ENCODE data around the gene PATJ. TPM values are rescaled to one million over a fixed set of nuclear protein-coding genes. Genes with fewer than 3 reads are reported as not detected.

Gene PATJ
- polyA plus RNA-seq, 1 of the 3 experiments (the other 2 are of a cell fraction), result 3.0 TPM

DNA sequence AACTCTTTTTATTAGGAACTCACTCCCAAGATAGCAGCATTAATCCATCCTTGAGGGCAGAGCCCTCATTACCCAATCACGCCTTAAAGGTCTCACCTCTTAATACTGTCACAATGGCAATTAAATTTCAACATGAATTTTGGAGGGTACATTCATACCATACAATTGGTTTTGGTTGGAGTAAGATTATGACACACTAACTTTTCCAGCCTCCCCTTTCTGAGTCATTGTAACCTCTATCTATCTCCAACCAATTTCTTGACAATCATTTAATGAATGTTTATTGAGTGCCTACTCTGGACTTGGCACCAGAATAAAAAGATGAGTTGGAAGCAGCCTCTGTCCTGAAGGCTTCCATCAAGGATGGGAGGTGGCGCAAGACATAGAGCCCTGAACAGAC lies 358.2 kb downstream of the PATJ start:
- H3K9me3 ChIP-seq, result no peaks in the 10 kb centered on the region
- CTCF ChIA-PET, result no interaction called here

More for the DNA sequence above, 358.2 kb downstream of the PATJ start:
- DNase-seq, result no peak
- H3K4me3 ChIP-seq (ENCODE audit: low read depth in 2 of 2, low read length in 1 of 2), result no peak overlapping the region
- no peaks in the 10 kb centered on the region for H3K27me3 ChIP-seq (ENCODE audit: insufficient read depth)
- H3K9ac ChIP-seq, result no peak overlapping the region
- WGBS (ENCODE audit: low lambda C conversion rate), result 76% methylated on average over 2 of the region's 2 CpGs
- no peaks in the 10 kb centered on the region for H3F3A ChIP-seq (replicated peaks; ENCODE audit: insufficient read depth)
- POLR2A ChIA-PET, result no interaction called here
- H3K36me3 ChIP-seq (replicated peaks in 1 of 2; ENCODE audit: control insufficient read depth in 1 of 2, insufficient read depth in 2 of 2, low read length in 1 of 2), result no peaks in the 10 kb centered on the region
- H3K79me2 ChIP-seq (ENCODE audit: insufficient read depth), result no peaks in the 10 kb centered on the region
- no peak overlapping the region for H3K4me2 ChIP-seq
- H3K9me2 ChIP-seq, result no peaks in the 10 kb centered on the region
- no peaks in the 10 kb centered on the region for H3K4me1 ChIP-seq (ENCODE audit: control insufficient read depth in 1 of 2, insufficient read depth in 2 of 2, low read depth in 1 of 2, low read length in 1 of 2)
- H2AFZ ChIP-seq (ENCODE audit: low read depth), result no peak overlapping the region
- H4K20me1 ChIP-seq (ENCODE audit: insufficient read depth), result no peaks in the 10 kb centered on the region
- TF ChIP-seq MXI1 (IDR thresholded peaks at IDR 0.05; ENCODE audit: low read depth, low read length) (no peak), TAF1 (IDR thresholded peaks at IDR 0.05; ENCODE audit: borderline replicate concordance, low read depth, low read length) (no peak), SIN3A (IDR thresholded peaks at IDR 0.05; ENCODE audit: borderline replicate concordance, low read depth, low read length) (no peak), FOSL2 (IDR thresholded peaks at IDR 0.05; ENCODE audit: borderline replicate concordance, low read depth) (no peak), YY1 (IDR thresholded peaks at IDR 0.05; ENCODE audit: low read depth) (no peak), JUND (IDR thresholded peaks at IDR 0.05) (no peak), TCF12 (IDR thresholded peaks at IDR 0.05) (no peak), SMC3 (IDR thresholded peaks at IDR 0.05; ENCODE audit: low read depth, low read length) (no peak), RCOR1 (IDR thresholded peaks at IDR 0.05; ENCODE audit: low read length) (no peak), NFIC (IDR thresholded peaks at IDR 0.05; ENCODE audit: borderline replicate concordance) (no peak), EZH2phosphoT487 (IDR thresholded peaks at IDR 0.05; ENCODE audit: borderline replicate concordance, low read depth) (no peak), FOXM1 (IDR thresholded peaks at IDR 0.05; ENCODE audit: low read depth) (no peak), GATA2 (CRISPR knock-in tag; IDR thresholded peaks at IDR 0.05) (no peak), CHD2 (IDR thresholded peaks at IDR 0.05; ENCODE audit: low read length, partially characterized antibody) (no peak), RFX5 (IDR thresholded peaks at IDR 0.05; ENCODE audit: low read length) (no peak)
- TF ChIP-seq, protein P1, sequence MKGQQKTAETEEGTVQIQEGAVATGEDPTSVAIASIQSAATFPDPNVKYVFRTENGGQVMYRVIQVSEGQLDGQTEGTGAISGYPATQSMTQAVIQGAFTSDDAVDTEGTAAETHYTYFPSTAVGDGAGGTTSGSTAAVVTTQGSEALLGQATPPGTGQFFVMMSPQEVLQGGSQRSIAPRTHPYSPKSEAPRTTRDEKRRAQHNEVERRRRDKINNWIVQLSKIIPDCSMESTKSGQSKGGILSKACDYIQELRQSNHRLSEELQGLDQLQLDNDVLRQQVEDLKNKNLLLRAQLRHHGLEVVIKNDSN (IDR thresholded peaks at IDR 0.05; ENCODE audit: borderline replicate concordance, low read depth), result no peak
- TF ChIP-seq, protein P2, sequence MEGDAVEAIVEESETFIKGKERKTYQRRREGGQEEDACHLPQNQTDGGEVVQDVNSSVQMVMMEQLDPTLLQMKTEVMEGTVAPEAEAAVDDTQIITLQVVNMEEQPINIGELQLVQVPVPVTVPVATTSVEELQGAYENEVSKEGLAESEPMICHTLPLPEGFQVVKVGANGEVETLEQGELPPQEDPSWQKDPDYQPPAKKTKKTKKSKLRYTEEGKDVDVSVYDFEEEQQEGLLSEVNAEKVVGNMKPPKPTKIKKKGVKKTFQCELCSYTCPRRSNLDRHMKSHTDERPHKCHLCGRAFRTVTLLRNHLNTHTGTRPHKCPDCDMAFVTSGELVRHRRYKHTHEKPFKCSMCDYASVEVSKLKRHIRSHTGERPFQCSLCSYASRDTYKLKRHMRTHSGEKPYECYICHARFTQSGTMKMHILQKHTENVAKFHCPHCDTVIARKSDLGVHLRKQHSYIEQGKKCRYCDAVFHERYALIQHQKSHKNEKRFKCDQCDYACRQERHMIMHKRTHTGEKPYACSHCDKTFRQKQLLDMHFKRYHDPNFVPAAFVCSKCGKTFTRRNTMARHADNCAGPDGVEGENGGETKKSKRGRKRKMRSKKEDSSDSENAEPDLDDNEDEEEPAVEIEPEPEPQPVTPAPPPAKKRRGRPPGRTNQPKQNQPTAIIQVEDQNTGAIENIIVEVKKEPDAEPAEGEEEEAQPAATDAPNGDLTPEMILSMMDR (IDR thresholded peaks at IDR 0.05), result no peak
- TF ChIP-seq, protein P3, sequence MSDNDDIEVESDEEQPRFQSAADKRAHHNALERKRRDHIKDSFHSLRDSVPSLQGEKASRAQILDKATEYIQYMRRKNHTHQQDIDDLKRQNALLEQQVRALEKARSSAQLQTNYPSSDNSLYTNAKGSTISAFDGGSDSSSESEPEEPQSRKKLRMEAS (IDR thresholded peaks at IDR 0.05; ENCODE audit: low read depth), result no peak
- TF ChIP-seq, protein P4, sequence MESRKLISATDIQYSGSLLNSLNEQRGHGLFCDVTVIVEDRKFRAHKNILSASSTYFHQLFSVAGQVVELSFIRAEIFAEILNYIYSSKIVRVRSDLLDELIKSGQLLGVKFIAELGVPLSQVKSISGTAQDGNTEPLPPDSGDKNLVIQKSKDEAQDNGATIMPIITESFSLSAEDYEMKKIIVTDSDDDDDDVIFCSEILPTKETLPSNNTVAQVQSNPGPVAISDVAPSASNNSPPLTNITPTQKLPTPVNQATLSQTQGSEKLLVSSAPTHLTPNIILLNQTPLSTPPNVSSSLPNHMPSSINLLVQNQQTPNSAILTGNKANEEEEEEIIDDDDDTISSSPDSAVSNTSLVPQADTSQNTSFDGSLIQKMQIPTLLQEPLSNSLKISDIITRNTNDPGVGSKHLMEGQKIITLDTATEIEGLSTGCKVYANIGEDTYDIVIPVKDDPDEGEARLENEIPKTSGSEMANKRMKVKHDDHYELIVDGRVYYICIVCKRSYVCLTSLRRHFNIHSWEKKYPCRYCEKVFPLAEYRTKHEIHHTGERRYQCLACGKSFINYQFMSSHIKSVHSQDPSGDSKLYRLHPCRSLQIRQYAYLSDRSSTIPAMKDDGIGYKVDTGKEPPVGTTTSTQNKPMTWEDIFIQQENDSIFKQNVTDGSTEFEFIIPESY (IDR thresholded peaks at IDR 0.05; ENCODE audit: borderline replicate concordance, low read depth), result no peak
- H3K27ac ChIP-seq (ENCODE audit: low read depth in 2 of 2, low read length in 1 of 2), result no peak overlapping the region

Measured in SK-N-SH (cell line).